Endothelial cell (in vitro differentiated cells): ENCODE measurements around the gene SLC66A3. TPM values are rescaled to one million over a fixed set of nuclear protein-coding genes. Genes with fewer than 3 reads are reported as not detected.

Experiments
- DNase-seq: peaks from one replicate; pipeline ENCODE4 v3.0.0; 2021; ENCODE audit warnings: low spot score
- H3K27ac Mint-ChIP-seq: one replicate; pipeline ENCODE4 v1.8.0; 2021; ENCODE audit warnings: mixed read lengths, inconsistent platforms; ENCODE audit not compliant: unreplicated experiment
- H3K27me3 Mint-ChIP-seq: one replicate; pipeline ENCODE4 v1.8.0; 2021; ENCODE audit warnings: mild to moderate bottlenecking, moderate library complexity, mixed read lengths, inconsistent platforms; ENCODE audit not compliant: unreplicated experiment
- H3K36me3 Mint-ChIP-seq: one replicate; pipeline ENCODE4 v1.8.0; 2021; ENCODE audit warnings: mild to moderate bottlenecking, low read depth, mixed read lengths, inconsistent platforms; ENCODE audit not compliant: unreplicated experiment
- H3K4me1 Mint-ChIP-seq: one replicate; pipeline ENCODE4 v1.8.0; 2021; ENCODE audit warnings: mild to moderate bottlenecking, mixed read lengths, inconsistent platforms; ENCODE audit not compliant: unreplicated experiment
- H3K4me3 Mint-ChIP-seq: one replicate; pipeline ENCODE4 v1.8.0; 2021; ENCODE audit warnings: mild to moderate bottlenecking, mixed read lengths, inconsistent platforms; ENCODE audit not compliant: unreplicated experiment
- H3K9me3 Mint-ChIP-seq: one replicate; pipeline ENCODE4 v1.8.0; 2021; ENCODE audit warnings: mixed read lengths, inconsistent platforms; ENCODE audit not compliant: unreplicated experiment
- total RNA-seq: library from RNA; stranded (reverse); fragmentation: NEBNext Ultra II Directional; extraction: Animal tissue kit (Norgen Biotek cat#: 25700); gene quantifications from one replicate; pipeline ENCODE4 v1.2.1, GENCODE V29; 2021; ENCODE audit not compliant: unreplicated experiment
- TF ChIP-seq, protein P1 (sequence below): fragments of 200-600 bp; sonication (generic); IDR thresholded peaks from one replicate; pipeline ENCODE4 v1.5.0; 2021; ENCODE audit warnings: antibody characterized with exemption; ENCODE audit not compliant: unreplicated experiment

SLC66A3 gene
- total RNA-seq, 1 donor from 2014 or later, result 12.1 TPM

GRCh38 chr2:11203480-11203879 is 48.2 kb downstream of the SLC66A3 start:
- Mint-ChIP-seq H3K27me3 (no peaks in the 10 kb centered on the region), H3K27ac (no peak overlapping the region), H3K36me3 (peaks cover 20% of the 10 kb centered on the region), H3K4me1 (peaks cover 2% of the 10 kb centered on the region), H3K4me3 (no peak overlapping the region), H3K9me3 (no peaks in the 10 kb centered on the region)
- DNase-seq, result no peak
- TF ChIP-seq, protein P1, sequence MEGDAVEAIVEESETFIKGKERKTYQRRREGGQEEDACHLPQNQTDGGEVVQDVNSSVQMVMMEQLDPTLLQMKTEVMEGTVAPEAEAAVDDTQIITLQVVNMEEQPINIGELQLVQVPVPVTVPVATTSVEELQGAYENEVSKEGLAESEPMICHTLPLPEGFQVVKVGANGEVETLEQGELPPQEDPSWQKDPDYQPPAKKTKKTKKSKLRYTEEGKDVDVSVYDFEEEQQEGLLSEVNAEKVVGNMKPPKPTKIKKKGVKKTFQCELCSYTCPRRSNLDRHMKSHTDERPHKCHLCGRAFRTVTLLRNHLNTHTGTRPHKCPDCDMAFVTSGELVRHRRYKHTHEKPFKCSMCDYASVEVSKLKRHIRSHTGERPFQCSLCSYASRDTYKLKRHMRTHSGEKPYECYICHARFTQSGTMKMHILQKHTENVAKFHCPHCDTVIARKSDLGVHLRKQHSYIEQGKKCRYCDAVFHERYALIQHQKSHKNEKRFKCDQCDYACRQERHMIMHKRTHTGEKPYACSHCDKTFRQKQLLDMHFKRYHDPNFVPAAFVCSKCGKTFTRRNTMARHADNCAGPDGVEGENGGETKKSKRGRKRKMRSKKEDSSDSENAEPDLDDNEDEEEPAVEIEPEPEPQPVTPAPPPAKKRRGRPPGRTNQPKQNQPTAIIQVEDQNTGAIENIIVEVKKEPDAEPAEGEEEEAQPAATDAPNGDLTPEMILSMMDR, result no peak

DNA sequence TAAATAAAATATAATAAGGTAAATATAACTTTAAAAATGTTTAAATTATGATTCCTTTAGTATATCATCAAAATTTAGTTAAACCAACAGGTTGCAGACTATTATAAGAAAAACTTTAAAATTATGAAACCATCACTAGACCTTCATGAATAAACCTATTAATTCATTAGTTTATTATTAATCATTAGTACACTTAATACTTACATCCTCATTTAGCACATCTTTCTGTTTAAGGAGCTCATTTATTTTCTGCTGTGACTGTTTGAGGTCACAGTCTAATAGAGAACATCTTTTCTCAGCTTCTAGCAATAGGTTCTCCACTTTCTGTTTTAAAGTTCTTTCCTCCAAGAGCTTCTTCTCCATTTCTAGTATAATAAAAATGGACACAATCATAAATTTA is 52.8 kb downstream of the SLC66A3 start:
- no peak overlapping the region for H3K4me3 Mint-ChIP-seq
- no peak for DNase-seq
- H3K27me3 Mint-ChIP-seq, result no peaks in the 10 kb centered on the region
- TF ChIP-seq, protein P1, result no peak
- peaks cover 15% of the 10 kb centered on the region for H3K36me3 Mint-ChIP-seq
- H3K9me3 Mint-ChIP-seq, result no peaks in the 10 kb centered on the region
- no peak overlapping the region for H3K27ac Mint-ChIP-seq
- H3K4me1 Mint-ChIP-seq, result peaks cover 2% of the 10 kb centered on the region

GRCh38 chr2:11212645-11213044 is 57.4 kb downstream of the SLC66A3 start:
- no peak for DNase-seq
- Mint-ChIP-seq H3K36me3 (peaks cover 14% of the 10 kb centered on the region), H3K27me3 (no peaks in the 10 kb centered on the region), H3K4me3 (no peak overlapping the region), H3K4me1 (no peaks in the 10 kb centered on the region), H3K9me3 (no peaks in the 10 kb centered on the region), H3K27ac (no peak overlapping the region)
- TF ChIP-seq, protein P1, result no peak

DNA sequence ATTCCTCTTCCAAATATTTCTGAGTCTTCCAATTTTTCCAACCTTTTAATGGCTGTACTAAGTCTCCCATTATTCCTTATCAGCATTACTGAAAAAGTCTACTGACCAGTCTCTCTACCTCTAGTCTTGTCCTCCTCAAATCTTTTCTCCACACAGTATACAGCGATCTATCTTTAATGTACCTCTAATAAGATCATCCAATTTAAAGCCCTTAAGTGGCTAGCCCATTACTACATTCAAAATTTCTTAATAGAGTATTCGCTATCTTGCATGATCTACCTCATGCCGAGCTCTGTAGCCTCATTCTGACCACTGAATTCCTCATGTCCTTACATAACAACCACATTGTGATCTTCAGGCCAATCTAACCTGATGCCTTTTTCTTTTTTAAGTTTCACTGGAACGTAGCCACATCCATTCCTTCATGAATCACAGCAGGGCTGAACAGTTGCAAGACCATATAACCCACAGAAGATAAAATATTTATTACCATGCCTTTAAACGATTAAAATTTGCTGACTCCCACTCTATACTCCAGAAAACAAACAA is 57.9 kb downstream of the SLC66A3 start:
- TF ChIP-seq, protein P1, result no peak
- Mint-ChIP-seq H3K4me3 (no peak overlapping the region), H3K27me3 (no peaks in the 10 kb centered on the region), H3K36me3 (peaks cover 14% of the 10 kb centered on the region), H3K9me3 (no peaks in the 10 kb centered on the region), H3K27ac (no peak overlapping the region), H3K4me1 (no peaks in the 10 kb centered on the region)
- DNase-seq, result no peak

DNA sequence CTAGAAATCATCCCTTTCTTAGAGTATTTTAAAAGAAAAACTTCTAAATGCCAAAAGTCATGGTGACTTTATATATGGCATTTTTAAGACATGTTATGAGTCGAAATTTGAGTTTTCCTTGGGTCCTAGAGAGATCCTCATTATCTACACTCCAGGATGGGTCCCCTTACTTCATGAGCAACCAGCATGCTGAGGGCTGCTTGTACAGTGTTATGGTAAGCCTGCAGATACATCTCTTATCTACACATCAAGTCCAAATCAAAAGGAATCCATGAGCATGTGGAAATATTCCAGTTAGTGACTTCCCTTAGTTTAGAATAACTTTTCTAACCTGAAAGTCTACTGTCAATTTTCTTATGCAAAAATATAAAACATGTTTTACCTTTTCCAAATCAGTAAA is 58.7 kb downstream of the SLC66A3 start:
- Mint-ChIP-seq H3K27ac (no peak overlapping the region), H3K4me1 (no peaks in the 10 kb centered on the region), H3K9me3 (no peaks in the 10 kb centered on the region), H3K27me3 (no peaks in the 10 kb centered on the region), H3K4me3 (no peak overlapping the region), H3K36me3 (peaks cover 14% of the 10 kb centered on the region)
- TF ChIP-seq, protein P1, result no peak
- DNase-seq, result no peak
